ENCODE results near the gene MGAT1. TPM values are rescaled to one million over a fixed set of nuclear protein-coding genes. Genes with fewer than 3 reads are reported as not detected.

MGAT1 gene
- total RNA-seq, 1 experiment from 2014 or later, result 49.9 TPM

DNA sequence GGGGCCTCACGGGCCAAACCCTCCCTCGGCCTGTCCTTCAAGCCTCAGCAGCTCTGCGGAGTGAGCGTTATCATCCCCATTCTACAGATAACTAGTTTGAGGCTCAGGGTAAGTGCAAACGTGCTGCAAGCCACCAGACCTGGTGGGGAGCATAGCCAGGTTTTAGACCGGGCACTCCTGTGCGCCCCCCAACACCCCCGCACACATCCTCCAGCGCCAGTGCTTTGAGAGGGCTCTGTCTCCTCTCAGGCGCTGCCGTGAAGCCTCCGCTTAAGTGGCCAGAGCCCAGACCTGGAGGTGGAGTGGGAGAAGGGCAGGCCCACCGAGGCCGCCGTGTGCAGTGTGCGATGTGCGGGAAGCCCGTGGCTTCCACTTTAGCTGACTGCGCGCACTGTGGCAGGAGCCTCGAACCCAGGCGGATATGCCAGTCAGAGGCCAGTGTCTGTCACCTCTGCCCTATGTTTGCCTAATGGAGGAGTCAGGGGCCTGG lies 1.6 kb upstream of the MGAT1 start:
- CTCF ChIA-PET, result no interaction called here
- Histone ChIP-seq H3K36me3 (ENCODE audit: insufficient read depth, low read length, poor library complexity, severe bottlenecking) (no peaks in the 10 kb centered on the region), H3K4me1 (ENCODE audit: insufficient read depth, low read length, poor library complexity, severe bottlenecking) (peaks cover 23% of the 10 kb centered on the region), H3K27me3 (replicated peaks; ENCODE audit: insufficient read depth, low read depth, low read length, poor library complexity) (no peaks in the 10 kb centered on the region), H3K9me3 (ENCODE audit: low read depth, low read length, poor library complexity, severe bottlenecking) (no peaks in the 10 kb centered on the region), H3K27ac (ENCODE audit: low read depth, low read length, poor library complexity, severe bottlenecking) (peak overlapping the region; percentile 54), H3K4me3 (ENCODE audit: low read depth, low read length, poor library complexity, severe bottlenecking) (no peak overlapping the region)
- no TSS peak for BruUV-seq (replicated peaks)
- intact Hi-C loops (cut with micrococcal nuclease; ENCODE audit: unreplicated experiment), result no loop called here
- TF ChIP-seq EZH2 (IDR thresholded peaks at IDR 0.05; ENCODE audit: borderline replicate concordance, low read depth, low read length, poor library complexity, severe bottlenecking), result no peak
- TF ChIP-seq, protein P1, sequence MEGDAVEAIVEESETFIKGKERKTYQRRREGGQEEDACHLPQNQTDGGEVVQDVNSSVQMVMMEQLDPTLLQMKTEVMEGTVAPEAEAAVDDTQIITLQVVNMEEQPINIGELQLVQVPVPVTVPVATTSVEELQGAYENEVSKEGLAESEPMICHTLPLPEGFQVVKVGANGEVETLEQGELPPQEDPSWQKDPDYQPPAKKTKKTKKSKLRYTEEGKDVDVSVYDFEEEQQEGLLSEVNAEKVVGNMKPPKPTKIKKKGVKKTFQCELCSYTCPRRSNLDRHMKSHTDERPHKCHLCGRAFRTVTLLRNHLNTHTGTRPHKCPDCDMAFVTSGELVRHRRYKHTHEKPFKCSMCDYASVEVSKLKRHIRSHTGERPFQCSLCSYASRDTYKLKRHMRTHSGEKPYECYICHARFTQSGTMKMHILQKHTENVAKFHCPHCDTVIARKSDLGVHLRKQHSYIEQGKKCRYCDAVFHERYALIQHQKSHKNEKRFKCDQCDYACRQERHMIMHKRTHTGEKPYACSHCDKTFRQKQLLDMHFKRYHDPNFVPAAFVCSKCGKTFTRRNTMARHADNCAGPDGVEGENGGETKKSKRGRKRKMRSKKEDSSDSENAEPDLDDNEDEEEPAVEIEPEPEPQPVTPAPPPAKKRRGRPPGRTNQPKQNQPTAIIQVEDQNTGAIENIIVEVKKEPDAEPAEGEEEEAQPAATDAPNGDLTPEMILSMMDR (conservative IDR thresholded peaks at IDR 0.05; ENCODE audit: low read depth, low read length), result no peak
- no peak for DNase-seq (ENCODE audit: low spot score)
- POLR2A ChIA-PET (ENCODE audit: low non-redundant PET), result no interaction called here

DNA sequence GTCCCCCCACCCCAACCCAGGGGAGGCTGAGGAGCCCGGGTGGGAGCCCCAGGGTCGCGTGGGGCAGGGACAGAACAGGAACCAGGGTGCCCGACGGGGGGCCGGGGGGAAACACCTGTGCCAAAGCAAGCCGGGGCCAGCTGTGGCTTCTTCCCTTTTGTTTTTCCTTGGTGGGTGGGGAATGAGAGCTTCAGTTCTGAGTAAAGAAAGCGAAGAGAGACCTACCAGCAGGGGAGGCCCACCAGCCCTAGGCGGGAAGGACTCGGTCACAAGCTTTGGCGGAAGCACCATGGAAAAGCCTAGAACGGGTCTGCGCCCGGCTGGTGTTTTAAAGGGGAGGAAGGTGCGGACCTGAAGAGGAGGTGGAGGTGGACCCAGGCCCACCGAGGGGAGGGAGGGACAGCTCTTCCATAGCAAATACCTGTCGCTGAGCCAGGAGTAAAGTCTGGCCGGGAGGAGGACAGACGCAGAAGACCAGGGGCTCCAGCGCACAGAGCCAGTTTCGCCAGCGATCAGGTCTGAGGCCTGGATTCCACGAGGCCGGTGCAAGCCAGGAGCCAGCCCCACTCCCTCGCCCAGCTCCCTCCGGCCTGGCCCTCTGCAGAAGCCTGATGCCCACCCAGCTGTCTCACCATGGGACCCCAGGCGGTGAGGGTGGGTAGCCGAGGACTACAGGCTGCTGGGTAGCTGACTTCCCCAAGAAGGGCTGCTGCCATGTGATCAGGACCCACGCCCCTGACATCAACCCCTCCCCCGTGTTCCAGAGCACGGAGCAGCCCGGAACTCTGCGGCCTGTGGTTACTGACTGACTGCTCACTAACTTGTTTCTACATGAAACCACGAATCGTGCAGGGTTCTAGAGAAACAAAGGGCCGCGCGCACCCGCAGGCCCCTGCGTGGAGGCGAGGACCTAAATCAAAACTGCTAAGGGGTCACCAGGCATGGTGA lies 849 bp upstream of the MGAT1 start:
- BruUV-seq (replicated peaks), result no TSS peak

DNA sequence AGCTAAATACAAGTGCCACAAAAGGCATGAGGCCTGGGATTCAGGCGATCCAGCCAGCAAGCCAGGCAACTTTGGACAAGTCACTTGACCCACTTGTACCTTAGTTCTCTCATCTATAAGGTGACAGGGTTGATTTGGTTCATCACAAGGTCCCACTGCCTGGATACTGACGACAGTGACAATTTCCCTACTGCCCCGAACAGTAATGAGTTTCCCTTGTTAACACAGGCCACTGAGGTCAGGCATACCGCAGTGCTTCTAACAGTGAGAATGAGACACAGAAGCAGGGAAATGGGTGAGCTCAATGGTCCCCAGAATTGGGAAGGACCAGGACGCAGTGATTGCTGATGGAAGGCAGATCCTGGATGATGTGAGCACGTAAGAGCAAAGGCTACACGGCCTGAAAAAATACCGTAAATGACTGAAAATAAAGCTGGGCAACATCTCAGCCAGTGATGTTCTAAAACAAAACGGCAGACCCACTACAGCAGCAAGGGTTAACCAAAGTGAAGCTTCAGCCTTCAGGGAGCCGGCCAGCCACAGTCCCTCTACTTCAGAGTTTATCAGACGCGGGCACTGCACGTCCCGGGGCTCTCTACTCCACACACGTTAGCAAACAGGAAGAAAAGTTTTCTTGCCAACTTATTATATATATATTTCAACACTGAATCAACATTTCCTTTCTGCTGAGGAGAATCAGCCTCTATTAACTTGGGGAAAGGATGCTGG lies 846 bp downstream of the MGAT1 start:
- TSS peak; percentile 34 for BruUV-seq (replicated peaks)
- peaks cover 23% of the 10 kb centered on the region for H3K4me1 ChIP-seq (ENCODE audit: insufficient read depth, low read length, poor library complexity, severe bottlenecking)
- intact Hi-C loops (cut with micrococcal nuclease; ENCODE audit: unreplicated experiment), result no loop called here
- H3K36me3 ChIP-seq (ENCODE audit: insufficient read depth, low read length, poor library complexity, severe bottlenecking), result no peaks in the 10 kb centered on the region
- H3K9me3 ChIP-seq (ENCODE audit: low read depth, low read length, poor library complexity, severe bottlenecking), result no peaks in the 10 kb centered on the region
- no peak for TF ChIP-seq EZH2 (IDR thresholded peaks at IDR 0.05; ENCODE audit: borderline replicate concordance, low read depth, low read length, poor library complexity, severe bottlenecking)
- TF ChIP-seq, protein P1 (conservative IDR thresholded peaks at IDR 0.05; ENCODE audit: low read depth, low read length), result no peak
- no peaks in the 10 kb centered on the region for H3K27me3 ChIP-seq (replicated peaks; ENCODE audit: insufficient read depth, low read depth, low read length, poor library complexity)
- no peak for DNase-seq (ENCODE audit: low spot score)
- peak overlapping the region; percentile 88 for H3K27ac ChIP-seq (ENCODE audit: low read depth, low read length, poor library complexity, severe bottlenecking)
- ChIA-PET POLR2A (ENCODE audit: low non-redundant PET) (interaction anchor here (0.6 kb wide), 1 partner anchor 8 kb away, joined by 3 read pairs; no protein-coding TSS in a partner anchor), CTCF (no interaction called here)
- peak overlapping the region; percentile 89 for H3K4me3 ChIP-seq (ENCODE audit: low read depth, low read length, poor library complexity, severe bottlenecking)

More for the DNA sequence above, 849 bp upstream of the MGAT1 start:
- Histone ChIP-seq H3K27ac (ENCODE audit: low read depth, low read length, poor library complexity, severe bottlenecking) (peak overlapping the region; percentile 72), H3K36me3 (ENCODE audit: insufficient read depth, low read length, poor library complexity, severe bottlenecking) (no peaks in the 10 kb centered on the region), H3K4me1 (ENCODE audit: insufficient read depth, low read length, poor library complexity, severe bottlenecking) (peaks cover 23% of the 10 kb centered on the region), H3K27me3 (replicated peaks; ENCODE audit: insufficient read depth, low read depth, low read length, poor library complexity) (no peaks in the 10 kb centered on the region), H3K4me3 (ENCODE audit: low read depth, low read length, poor library complexity, severe bottlenecking) (peak overlapping the region; percentile 89), H3K9me3 (ENCODE audit: low read depth, low read length, poor library complexity, severe bottlenecking) (no peaks in the 10 kb centered on the region)
- CTCF ChIA-PET, result no interaction called here
- DNase-seq (ENCODE audit: low spot score), result peak; percentile 21
- POLR2A ChIA-PET (ENCODE audit: low non-redundant PET), result no interaction called here
- TF ChIP-seq EZH2 (IDR thresholded peaks at IDR 0.05; ENCODE audit: borderline replicate concordance, low read depth, low read length, poor library complexity, severe bottlenecking), result no peak
- TF ChIP-seq, protein P1 (conservative IDR thresholded peaks at IDR 0.05; ENCODE audit: low read depth, low read length), result no peak
- intact Hi-C loops (cut with micrococcal nuclease; ENCODE audit: unreplicated experiment), result no loop called here

Measured in A673 (cell line).